ENCODE results near the gene CALML5.

Gene CALML5

GRCh38 chr10:5503477-5503835, 4.1 kb upstream of the CALML5 start:
- in situ Hi-C loops (cut with HindIII; ENCODE audit: low pct_ligation_motif_present, low sequenced_read_pairs): no loop called here
- DNase-seq: no peak
- H3K36me3 ChIP-seq (replicated peaks): no peaks in the 10 kb centered on the region
- H3K27me3 ChIP-seq (replicated peaks): no peaks in the 10 kb centered on the region
- no peak overlapping the region for H3K27ac ChIP-seq
- TF ChIP-seq CTCF (IDR thresholded peaks at IDR 0.05; ENCODE audit: low read depth, low read length, missing control alignments): no peak
- no peak overlapping the region for H3K4me3 ChIP-seq (ENCODE audit: low read depth, low read length)

DNA sequence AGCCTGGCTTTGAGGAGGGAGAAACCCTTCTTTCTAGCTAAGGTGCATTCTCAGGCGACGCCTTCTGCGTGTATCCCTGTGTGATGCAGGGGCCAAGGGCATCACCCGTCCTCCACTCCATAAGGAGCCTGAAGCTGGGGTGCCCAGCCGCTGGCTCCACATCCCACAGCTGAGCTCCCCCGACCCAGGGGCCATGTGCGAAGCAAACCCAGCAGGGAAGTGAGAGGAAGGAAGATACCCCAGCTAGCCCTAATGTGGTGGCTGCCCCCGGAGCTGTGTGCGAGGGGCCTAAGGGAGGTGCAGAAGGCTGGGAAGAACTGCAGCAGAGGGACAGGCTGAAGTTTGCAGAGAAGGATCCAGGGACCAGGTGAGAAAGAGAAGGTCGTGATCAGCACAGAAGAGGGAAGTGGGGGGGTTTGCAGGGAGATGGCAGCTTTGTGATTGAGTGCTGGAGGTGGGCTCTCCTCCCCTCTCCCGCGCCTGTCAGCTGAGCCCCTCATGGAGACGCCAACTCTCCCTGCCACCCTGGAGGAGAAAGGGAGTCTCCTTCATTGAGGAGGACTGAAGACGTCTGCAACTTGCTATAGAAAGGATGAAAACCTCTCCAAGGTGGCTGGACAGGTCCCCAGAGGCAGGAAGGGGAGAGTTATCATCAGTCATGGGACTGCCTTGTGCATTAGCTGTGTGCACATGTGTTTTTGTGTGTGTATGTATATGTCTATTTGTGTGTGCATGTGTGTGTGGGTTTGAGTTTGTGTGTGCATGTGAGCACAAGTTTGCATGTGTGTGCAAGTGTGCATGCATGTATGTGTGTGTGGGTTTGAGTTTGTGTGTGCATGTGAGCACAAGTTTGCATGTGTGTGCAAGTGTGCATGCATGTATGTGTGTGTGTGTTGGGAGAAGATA, 3.5 kb upstream of the CALML5 start:
- Histone ChIP-seq H3K4me3 (ENCODE audit: low read depth, low read length) (no peak overlapping the region), H3K36me3 (replicated peaks) (no peaks in the 10 kb centered on the region), H3K27me3 (replicated peaks) (no peaks in the 10 kb centered on the region), H3K27ac (no peak overlapping the region)
- in situ Hi-C loops (cut with HindIII; ENCODE audit: low pct_ligation_motif_present, low sequenced_read_pairs): no loop called here
- DNase-seq: no peak
- no peak for TF ChIP-seq CTCF (IDR thresholded peaks at IDR 0.05; ENCODE audit: low read depth, low read length, missing control alignments)

DNA sequence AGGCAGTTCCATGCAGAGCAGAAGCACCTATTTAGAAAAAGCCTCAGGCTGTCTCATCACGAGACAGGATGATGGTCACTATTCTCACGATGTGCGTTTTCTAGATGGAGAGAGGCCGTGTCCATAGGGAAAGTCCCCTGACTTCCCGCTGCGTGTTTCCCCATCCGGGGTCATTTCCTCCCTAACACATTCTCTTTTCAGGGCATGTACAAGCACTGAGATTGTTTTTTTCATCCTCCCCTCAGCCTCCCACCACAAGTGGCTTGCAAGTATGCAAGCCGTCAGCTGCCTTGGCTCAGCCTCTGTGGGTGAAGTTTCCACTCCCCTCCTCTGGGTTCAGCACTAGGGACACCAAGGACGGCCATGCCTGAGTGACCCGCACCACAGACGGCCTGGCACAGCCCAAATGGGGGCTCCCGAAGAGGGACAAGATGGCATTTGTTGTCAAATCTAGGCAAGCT, 2.7 kb upstream of the CALML5 start:
- DNase-seq: peak; percentile 2
- TF ChIP-seq CTCF (IDR thresholded peaks at IDR 0.05; ENCODE audit: low read depth, low read length, missing control alignments): no peak
- Histone ChIP-seq H3K27ac (no peak overlapping the region), H3K27me3 (replicated peaks) (no peaks in the 10 kb centered on the region), H3K4me3 (ENCODE audit: low read depth, low read length) (no peak overlapping the region), H3K36me3 (replicated peaks) (no peaks in the 10 kb centered on the region)
- in situ Hi-C loops (cut with HindIII; ENCODE audit: low pct_ligation_motif_present, low sequenced_read_pairs): no loop called here

- H3K27ac ChIP-seq: no peak overlapping the region
- in situ Hi-C loops (cut with HindIII; ENCODE audit: low pct_ligation_motif_present, low sequenced_read_pairs): no loop called here
- DNase-seq: no peak
- no peaks in the 10 kb centered on the region for H3K27me3 ChIP-seq (replicated peaks)
- H3K4me3 ChIP-seq (ENCODE audit: low read depth, low read length): no peak overlapping the region
- H3K36me3 ChIP-seq (replicated peaks): no peaks in the 10 kb centered on the region
- TF ChIP-seq CTCF (IDR thresholded peaks at IDR 0.05; ENCODE audit: low read depth, low read length, missing control alignments): no peak
These were observed 1.5 kb upstream of the CALML5 start for GRCh38 chr10:5500910-5501309.

- H3K27ac ChIP-seq: no peak overlapping the region
- no peak for TF ChIP-seq CTCF (IDR thresholded peaks at IDR 0.05; ENCODE audit: low read depth, low read length, missing control alignments)
- H3K4me3 ChIP-seq (ENCODE audit: low read depth, low read length): no peak overlapping the region
- no peaks in the 10 kb centered on the region for H3K36me3 ChIP-seq (replicated peaks)
- in situ Hi-C loops (cut with HindIII; ENCODE audit: low pct_ligation_motif_present, low sequenced_read_pairs): no loop called here
- no peak for DNase-seq
- H3K27me3 ChIP-seq (replicated peaks): no peaks in the 10 kb centered on the region
These were observed 846 bp upstream of the CALML5 start for GRCh38 chr10:5500162-5500670.

Data from brain microvascular endothelial cell (primary cell).